ENCODE data around the gene GALNT13. TPM values are rescaled to one million over a fixed set of nuclear protein-coding genes. Genes with fewer than 3 reads are reported as not detected.

The GALNT13 gene
- total RNA-seq, 4 donors from 2014 or later: 2.1 to 18.3 (median 13.3) TPM

DNA sequence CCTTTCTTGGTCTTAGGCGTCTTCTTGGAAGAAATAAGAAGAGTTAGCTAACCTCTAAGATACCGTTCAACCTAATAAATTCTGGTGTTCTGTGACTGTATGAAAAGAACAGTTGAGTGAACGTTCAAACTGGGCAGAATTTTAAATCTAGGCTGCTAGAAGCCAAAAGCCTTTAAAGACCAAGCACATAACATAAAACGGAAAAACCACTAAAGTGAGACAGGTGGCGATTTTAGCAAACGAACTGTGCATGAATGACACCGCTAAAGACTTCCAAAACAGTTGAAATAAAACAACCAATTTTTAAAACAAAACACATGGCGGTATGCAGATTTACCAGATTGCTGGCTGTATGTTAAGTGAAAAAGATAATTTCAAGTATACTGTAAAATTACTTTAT, 73.1 kb downstream of the GALNT13 start:
- TF ChIP-seq, protein P1, sequence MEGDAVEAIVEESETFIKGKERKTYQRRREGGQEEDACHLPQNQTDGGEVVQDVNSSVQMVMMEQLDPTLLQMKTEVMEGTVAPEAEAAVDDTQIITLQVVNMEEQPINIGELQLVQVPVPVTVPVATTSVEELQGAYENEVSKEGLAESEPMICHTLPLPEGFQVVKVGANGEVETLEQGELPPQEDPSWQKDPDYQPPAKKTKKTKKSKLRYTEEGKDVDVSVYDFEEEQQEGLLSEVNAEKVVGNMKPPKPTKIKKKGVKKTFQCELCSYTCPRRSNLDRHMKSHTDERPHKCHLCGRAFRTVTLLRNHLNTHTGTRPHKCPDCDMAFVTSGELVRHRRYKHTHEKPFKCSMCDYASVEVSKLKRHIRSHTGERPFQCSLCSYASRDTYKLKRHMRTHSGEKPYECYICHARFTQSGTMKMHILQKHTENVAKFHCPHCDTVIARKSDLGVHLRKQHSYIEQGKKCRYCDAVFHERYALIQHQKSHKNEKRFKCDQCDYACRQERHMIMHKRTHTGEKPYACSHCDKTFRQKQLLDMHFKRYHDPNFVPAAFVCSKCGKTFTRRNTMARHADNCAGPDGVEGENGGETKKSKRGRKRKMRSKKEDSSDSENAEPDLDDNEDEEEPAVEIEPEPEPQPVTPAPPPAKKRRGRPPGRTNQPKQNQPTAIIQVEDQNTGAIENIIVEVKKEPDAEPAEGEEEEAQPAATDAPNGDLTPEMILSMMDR (IDR thresholded peaks at IDR 0.05; ENCODE audit: low read depth): no peak

DNA sequence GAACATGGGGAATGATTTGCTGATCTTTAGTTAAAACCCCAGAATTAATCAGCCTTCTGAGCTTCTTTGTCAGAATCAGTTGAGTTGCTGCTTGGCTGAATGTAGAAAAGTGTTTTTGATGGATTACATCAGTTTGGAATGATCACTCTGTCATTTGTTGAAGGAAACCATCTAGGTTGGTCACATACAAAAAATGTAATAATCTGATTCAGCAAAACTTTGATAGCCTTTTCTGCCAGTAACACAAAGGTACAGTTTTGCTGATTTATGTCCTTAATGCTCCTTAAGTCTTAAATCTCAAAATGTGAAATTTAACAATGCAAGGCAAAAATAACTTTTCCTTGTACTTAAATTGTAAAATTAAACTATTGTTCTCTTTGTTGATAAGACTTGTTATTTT, 74.3 kb downstream of the GALNT13 start:
- TF ChIP-seq, protein P1 (IDR thresholded peaks at IDR 0.05; ENCODE audit: low read depth): no peak

DNA sequence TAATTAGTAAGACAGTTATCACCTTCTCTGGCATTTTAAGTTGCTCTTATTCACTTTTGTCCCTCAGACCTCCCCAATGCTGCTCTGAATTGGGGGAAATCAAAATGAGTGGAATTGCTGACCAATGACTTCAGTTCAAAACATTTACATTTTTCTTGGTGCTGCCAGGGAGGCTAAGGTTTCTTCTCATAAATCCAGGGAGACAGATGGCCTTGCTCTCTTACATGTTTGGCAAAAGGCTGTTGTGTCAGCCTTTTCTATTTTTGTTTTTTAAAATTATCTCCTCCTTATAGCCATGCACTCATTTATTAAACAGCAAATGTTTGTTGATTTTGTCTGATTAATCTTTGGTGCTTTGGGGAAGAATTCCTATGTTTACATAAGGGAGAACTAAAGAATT, 82.0 kb downstream of the GALNT13 start:
- TF ChIP-seq, protein P1 (IDR thresholded peaks at IDR 0.05; ENCODE audit: low read depth): no peak

DNA sequence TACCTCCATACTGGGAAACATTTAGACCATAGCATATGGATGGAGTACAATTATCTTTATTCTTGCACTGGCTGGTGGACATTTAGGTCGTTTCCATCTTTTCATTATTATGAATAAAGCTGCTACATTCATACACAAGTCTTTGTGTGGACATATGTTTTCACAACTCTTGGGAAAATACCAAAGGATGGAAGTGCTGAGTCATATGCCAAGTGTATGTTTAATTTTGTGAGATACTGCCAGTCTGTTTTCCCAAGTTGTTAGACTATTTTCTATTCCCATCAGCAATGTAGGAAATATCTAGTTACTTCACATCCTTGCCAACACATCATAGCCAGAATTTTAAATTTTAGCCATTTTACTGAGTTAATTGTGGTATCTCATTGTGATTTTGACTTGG, 91.5 kb downstream of the GALNT13 start:
- TF ChIP-seq, protein P1 (IDR thresholded peaks at IDR 0.05; ENCODE audit: low read depth): no peak

DNA sequence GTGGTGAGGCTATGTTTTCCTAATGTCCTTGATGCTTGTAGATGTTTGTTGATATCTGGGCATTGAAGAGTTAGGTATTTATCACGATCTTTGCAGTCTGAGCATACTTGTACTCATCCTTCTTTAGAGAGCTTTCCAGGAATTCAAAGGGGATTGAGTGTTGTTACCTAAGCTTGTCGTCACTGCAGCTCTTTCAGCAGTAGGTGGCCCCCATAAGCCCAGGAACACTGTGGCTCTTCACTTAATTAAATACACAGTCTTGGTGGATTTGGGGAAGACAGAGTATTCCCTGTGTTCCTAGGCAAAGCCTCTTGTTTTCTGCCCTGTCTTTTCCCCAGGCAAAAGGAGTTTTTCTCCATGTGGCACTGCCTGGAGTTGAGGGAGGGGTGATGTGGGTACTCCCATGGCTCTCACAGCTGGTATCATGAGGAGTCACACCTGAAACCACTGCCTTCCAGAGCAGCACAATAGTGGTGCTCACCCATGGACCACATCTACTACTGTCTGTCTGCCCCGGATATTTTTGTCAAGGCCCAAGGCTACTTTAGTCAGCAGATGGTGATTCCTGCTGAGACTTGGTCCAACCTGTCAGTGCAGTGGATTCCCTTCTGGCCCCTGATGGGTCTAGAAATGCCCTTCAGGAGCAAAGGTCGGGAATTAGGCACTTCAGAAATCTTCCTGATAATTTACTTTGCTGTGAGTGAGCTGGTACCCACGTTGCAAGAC, 95.7 kb downstream of the GALNT13 start:
- TF ChIP-seq, protein P1 (IDR thresholded peaks at IDR 0.05; ENCODE audit: low read depth): no peak

DNA sequence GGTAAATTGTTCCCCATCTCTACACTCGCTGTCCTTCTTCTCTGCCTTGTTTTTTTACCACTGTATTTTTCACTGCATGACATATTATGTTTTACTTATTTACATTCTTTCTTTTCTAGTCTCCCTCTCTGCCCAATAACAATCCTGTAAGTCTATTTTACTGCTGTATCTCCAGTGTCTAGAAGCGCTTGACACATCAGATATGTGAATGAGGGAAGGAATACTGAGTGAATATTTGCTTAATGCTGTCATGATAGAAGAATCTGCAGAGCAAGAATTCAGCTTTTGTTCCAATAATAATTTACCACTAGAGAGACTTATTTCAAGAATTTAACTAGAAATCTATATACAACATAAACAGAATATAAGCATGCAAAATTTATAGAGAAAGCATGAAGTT, 99.5 kb downstream of the GALNT13 start:
- TF ChIP-seq, protein P1 (IDR thresholded peaks at IDR 0.05; ENCODE audit: low read depth): no peak

DNA sequence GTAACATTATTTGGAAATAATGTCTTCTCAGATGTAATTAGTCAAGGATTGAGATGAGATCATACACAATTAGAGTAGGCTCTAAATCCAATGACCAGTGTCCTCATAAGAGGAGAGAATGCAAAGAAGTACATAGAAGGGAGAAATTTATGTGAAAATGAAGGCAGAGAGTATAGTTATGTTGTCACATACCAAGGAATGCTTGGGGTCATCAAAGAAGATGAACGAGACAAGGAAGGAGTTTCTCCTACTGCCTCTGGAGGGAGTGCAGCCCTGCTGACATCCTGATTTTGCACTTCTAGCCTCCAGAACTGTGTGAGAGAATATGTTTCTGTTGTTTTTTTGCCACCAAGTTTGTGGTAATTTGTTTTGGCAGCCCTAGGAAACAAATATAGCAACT, 100.1 kb downstream of the GALNT13 start:
- TF ChIP-seq, protein P1 (IDR thresholded peaks at IDR 0.05; ENCODE audit: low read depth): no peak

All from subcutaneous adipose tissue (tissue), 4 donors.